GM12878 (cell line): ENCODE results near the gene UTF1. TPM values are rescaled to one million over a fixed set of nuclear protein-coding genes. Genes with fewer than 3 reads are reported as not detected.

Experiments used
- ATAC-seq: fragments of 200-7000 bp; cut with Tn5 transposase; 3 replicates; pipeline ENCODE4 v1.9.1; 2020; ENCODE audit warnings: mild to moderate bottlenecking, moderate library complexity
- BruUV-seq: library from RNA; stranded (reverse); fragments of 400-500 nt; replicated peaks from 2 replicates; lab custom pipeline; 2021; lab: Mats Ljungman, UMichigan
- CTCF ChIA-PET: fragments of 300-600 bp; sonication (Branson Sonifier 250); formaldehyde crosslinking; extraction: SDS; loops from one replicate; lab custom pipeline; 2021; ENCODE audit warnings: inconsistent platforms; lab: Yijun Ruan, JAX
- POLR2A ChIA-PET: fragments of 350-600 bp; formaldehyde crosslinking; extraction: SDS; loops from one replicate; lab custom pipeline; 2021; ENCODE audit warnings: inconsistent platforms; lab: Charles Lee
- RAD21 ChIA-PET: fragments of 300-600 bp; sonication (Branson Sonifier 250); formaldehyde crosslinking; loops from one replicate; lab custom pipeline; 2023; ENCODE audit warnings: antibody characterized with exemption; ENCODE audit not compliant: unreplicated experiment; lab: Charles Lee
- SMC1A ChIA-PET: fragments of 300-600 bp; sonication (Branson Sonifier 250); formaldehyde crosslinking; loops from one replicate; lab custom pipeline; 2023; ENCODE audit not compliant: unreplicated experiment, uncharacterized antibody; lab: Charles Lee
- DNase-seq: peaks from one replicate; pipeline ENCODE4 v3.0.0-alpha.2; 2011; ENCODE audit warnings: low read depth, low spot score
- FAIRE-seq: peaks from 3 replicates; lab custom pipeline; 2011; peaks lifted over from hg19 to GRCh38; lab: Jason Lieb, UNC
- H2AFZ ChIP-seq: 2 replicates; pipeline ENCODE4 v1.6.0; 2011; ENCODE audit warnings: low read depth, low read length, control low read depth; ENCODE audit not compliant: control insufficient read depth
- H3K27ac ChIP-seq: 2 replicates; pipeline ENCODE4 v1.5.1; 2011; ENCODE audit warnings: control low read depth; ENCODE audit not compliant: control insufficient read depth, insufficient read depth
- H3K27me3 ChIP-seq, 2 experiments: replicated peaks in 1 of 2; 2 replicates each; pipeline versions ENCODE4 v1.6.0 to v1.6.1; 2011; ENCODE audit warnings: low read length in 1 of 2; ENCODE audit not compliant: control insufficient read depth in 2 of 2, insufficient read depth in 2 of 2
- H3K36me3 ChIP-seq, 2 experiments: 2 replicates each; pipeline ENCODE4 v1.5.1; 2011; ENCODE audit warnings: low read length in 1 of 2; ENCODE audit not compliant: control insufficient read depth in 2 of 2, insufficient read depth in 2 of 2
- H3K4me1 ChIP-seq: 2 replicates; pipeline ENCODE4 v1.6.1; 2011; ENCODE audit warnings: mild to moderate bottlenecking, low read length, moderate library complexity, mixed read lengths; ENCODE audit not compliant: control insufficient read depth, insufficient read depth
- H3K4me2 ChIP-seq: 2 replicates; pipeline ENCODE4 v1.6.0; 2011; ENCODE audit warnings: control low read depth; ENCODE audit not compliant: control insufficient read depth, insufficient read depth
- H3K4me3 ChIP-seq: fragments of 200-600 bp; sonication (generic); 2 replicates; pipeline ENCODE4 v1.5.1; 2016
- H3K79me2 ChIP-seq: 2 replicates; pipeline ENCODE4 v1.6.0; 2011; ENCODE audit warnings: low read length; ENCODE audit not compliant: control insufficient read depth, insufficient read depth
- H3K9ac ChIP-seq: 2 replicates; pipeline ENCODE4 v1.8.0; 2011; ENCODE audit warnings: low read length, control low read depth, mixed read lengths; ENCODE audit not compliant: control insufficient read depth, insufficient read depth
- H3K9me3 ChIP-seq: replicated peaks from 3 replicates; pipeline ENCODE4 v1.5.1; 2011; ENCODE audit warnings: mild to moderate bottlenecking, low read length; ENCODE audit not compliant: control insufficient read depth, insufficient read depth
- H4K20me1 ChIP-seq: 2 replicates; pipeline ENCODE4 v1.6.0; 2011; ENCODE audit not compliant: control insufficient read depth, insufficient read depth
- BHLHE40 ChIP-seq, 2 experiments: fragments of 450-650 bp in 1 of 2; IDR thresholded peaks; 2 replicates each; pipeline ENCODE4 v1.6.1; 2011 to 2017; ENCODE audit warnings: low read depth in 2 of 2, borderline replicate concordance in 1 of 2, improper control_type of control experiment in 1 of 2, low read length in 1 of 2, mild to moderate bottlenecking in 1 of 2
- CREB1 ChIP-seq: IDR thresholded peaks from 2 replicates; pipeline ENCODE4 v1.6.1; 2012; ENCODE audit warnings: low read depth, mild to moderate bottlenecking, inconsistent platforms
- CREM ChIP-seq: IDR thresholded peaks from 2 replicates; pipeline ENCODE4 v1.6.1; 2014; ENCODE audit warnings: antibody characterized with exemption, low read depth
- IRF3 ChIP-seq: fragments of 450-650 bp; IDR thresholded peaks from 2 replicates; pipeline ENCODE4 v1.6.1; 2014; ENCODE audit warnings: mild to moderate bottlenecking
- LARP7 ChIP-seq: fragments of 450-650 bp; IDR thresholded peaks from 2 replicates; pipeline ENCODE4 v1.6.1; 2017; ENCODE audit warnings: mild to moderate bottlenecking
- NFIC ChIP-seq: IDR thresholded peaks from 2 replicates; pipeline ENCODE4 v1.6.1; 2012; ENCODE audit warnings: low read depth, mild to moderate bottlenecking, inconsistent platforms, low read length, moderate library complexity
- SP1 ChIP-seq: IDR thresholded peaks from one replicate; pipeline ENCODE4 v1.6.1; 2011; ENCODE audit warnings: low read depth, low read length
- SPI1 ChIP-seq: IDR thresholded peaks from 2 replicates; pipeline ENCODE4 v1.6.1; 2011; ENCODE audit warnings: low read depth, mild to moderate bottlenecking, low read length, moderate library complexity, borderline replicate concordance; ENCODE audit not compliant: insufficient read depth
- TBL1XR1 ChIP-seq: IDR thresholded peaks from 2 replicates; pipeline ENCODE4 v1.6.1; 2012; ENCODE audit warnings: low read depth, low read length, improper control_type of control experiment
- WGBS: methylation state at CpG from one replicate; pipeline ENCODE4 v1.1.6; 2016; ENCODE audit warnings: low lambda C conversion rate; ENCODE audit not compliant: insufficient replicate concordance, insufficient coverage; ENCODE audit errors: missing lambda C conversion rate; 5-methylcytosine and 5-hydroxymethylcytosine counted together
- in situ Hi-C: fragments of 300-500 bp; cut with MboI; formaldehyde crosslinking; loops from 9 replicates; pipeline ENCODE4 v1.14.3; 2018; ENCODE audit warnings: mixed read lengths
- intact Hi-C: fragments of 100-400 bp; cut with micrococcal nuclease; formaldehyde crosslinking; loops from one replicate; pipeline ENCODE4 v1.14.2; 2022; ENCODE audit not compliant: unreplicated experiment
- polyA plus RNA-seq, 11 experiments: library from polyadenylated mRNA; depleted of rRNA in 4 of 11; unstranded in 6 of 11; stranded (reverse) in 5 of 11; fragments of >200 nt; fragmentation: Nextera tagmentation in 4 of 11; fragmentation: Illumina TruSeq in 1 of 11; extraction: Ambion mirVana in 4 of 11; extraction: Trizol in 1 of 11; gene quantifications; 1 replicate in 1 of 11; 2 replicates in 10 of 11; pipeline versions ENCODE4 v1.2.1 to v1.2.3, GENCODE V29; 2011 to 2016; ENCODE audit warnings: inconsistent platforms in 2 of 11, missing spikeins in 2 of 11, low read depth in 1 of 11
- total RNA-seq, 4 experiments: library from RNA; depleted of rRNA in 3 of 4; stranded (reverse); fragments of >200 nt in 3 of 4; fragmentation: Illumina TruSeq in 1 of 4; extraction: Trizol in 1 of 4; gene quantifications; 2 replicates each; pipeline versions ENCODE4 v1.2.1 to v1.2.3, GENCODE V29; 2013 to 2021

UTF1 gene
- total and polyA plus RNA-seq, 10 of the 15 experiments (the other 5 are each of a cell fraction or from before 2014, with no cell fraction given): not detected

DNA sequence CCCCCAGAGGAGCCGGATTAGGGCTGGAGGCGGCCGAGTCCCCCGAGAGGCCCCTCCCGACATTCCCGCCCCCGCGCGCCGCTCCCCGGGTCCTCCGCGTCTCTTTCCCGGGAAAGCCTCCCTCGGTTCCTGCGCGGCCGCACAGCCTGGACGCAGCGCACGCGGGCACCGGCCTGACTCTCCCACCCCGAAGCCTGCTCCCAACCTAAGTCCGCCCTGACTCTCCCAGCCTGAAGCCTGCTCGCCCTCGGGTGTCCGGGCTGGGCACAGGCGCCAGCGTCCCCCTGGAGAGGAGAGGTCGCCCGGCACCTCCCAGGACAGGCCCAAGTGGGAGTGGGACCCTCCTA, 7.2 kb downstream of the UTF1 start (continued):
- TF ChIP-seq SPI1 (no peak), CREM (no peak), NFIC (no peak), SP1 (no peak), LARP7 (no peak), BHLHE40 (IDR thresholded peaks at IDR 0.05; ENCODE audit: borderline replicate concordance in 1 of 2, low read depth in 2 of 2, low read length in 1 of 2) (no peak), TBL1XR1 (no peak), IRF3 (no peak)

- ATAC-seq (no peak), FAIRE-seq (no peak), DNase-seq (no peak)
- H3K36me3 ChIP-seq: no peaks in the 10 kb centered on the region
- peaks cover 15% of the 10 kb centered on the region for H3K4me1 ChIP-seq
- H3K4me2 ChIP-seq: no peak within 1 kb of the TSS
- H3K27me3 ChIP-seq: peaks cover 0 to 1% of the 10 kb centered on the region in 2 experiments; a peak in 3 of 4 replicates
- in situ Hi-C loops: no loop called here
- intact Hi-C loops: no loop called here
- no peaks in the 10 kb centered on the region for H3K9me3 ChIP-seq
- no peak for TF ChIP-seq CREB1
- BruUV-seq: no TSS peak
- no peak within 1 kb of the TSS for H2AFZ ChIP-seq
- ChIA-PET CTCF (no interaction called here), POLR2A (no interaction called here), SMC1A (no interaction called here), RAD21 (no interaction called here)
- no peak within 1 kb of the TSS for H3K9ac ChIP-seq
- H3K27ac ChIP-seq: no peak within 1 kb of the TSS
- H3K79me2 ChIP-seq: no peaks in the 10 kb centered on the region
- no peaks in the 10 kb centered on the region for H4K20me1 ChIP-seq
- H3K4me3 ChIP-seq: no peak within 1 kb of the TSS
- WGBS: 52% methylated on average over 44 of the region's 60 CpGs
Measured at GRCh38 chr10:133237588-133238465, 7.8 kb downstream of the UTF1 start, which contains the start of gene VENTX. TSS of gene VENTX (plus strand) at chr10:133237855. CDS start at chr10:133237915, 60 bp downstream.
